Activated T-cell treated with anti-CD3 and anti-CD28 coated beads for 4 hours (primary cell): ENCODE data around the gene CIZ1.
"Not testable (repeated sequence)": the region's sequence is repeated elsewhere in the genome, so short reads cannot be mapped to it uniquely, and the experiment has no call there.

Source experiments
- DNase-seq: peaks from one replicate; pipeline ENCODE4 v3.0.0-alpha.2; 2020

Gene CIZ1

DNA sequence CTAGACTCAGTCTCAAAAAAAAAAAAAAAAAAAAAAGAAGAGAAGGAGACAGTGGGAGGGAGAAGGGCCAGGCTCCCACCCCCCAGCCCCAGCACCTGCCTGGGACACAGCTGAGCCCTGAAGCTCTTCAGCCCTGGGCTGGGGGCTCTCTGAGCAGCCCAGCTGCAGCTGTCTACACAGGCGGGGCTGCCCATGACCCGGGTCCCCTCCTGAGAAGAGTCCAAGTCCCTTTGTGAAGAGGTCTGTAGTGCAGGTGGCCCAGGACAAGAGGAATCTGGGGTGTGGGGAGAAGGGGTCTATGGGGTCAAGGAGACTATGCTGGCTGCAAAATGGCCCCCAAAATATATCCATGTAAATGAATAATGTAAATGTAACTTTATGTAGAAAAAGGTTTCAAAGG, 48.8 kb downstream of the CIZ1 start:
- DNase-seq = no peak

DNA sequence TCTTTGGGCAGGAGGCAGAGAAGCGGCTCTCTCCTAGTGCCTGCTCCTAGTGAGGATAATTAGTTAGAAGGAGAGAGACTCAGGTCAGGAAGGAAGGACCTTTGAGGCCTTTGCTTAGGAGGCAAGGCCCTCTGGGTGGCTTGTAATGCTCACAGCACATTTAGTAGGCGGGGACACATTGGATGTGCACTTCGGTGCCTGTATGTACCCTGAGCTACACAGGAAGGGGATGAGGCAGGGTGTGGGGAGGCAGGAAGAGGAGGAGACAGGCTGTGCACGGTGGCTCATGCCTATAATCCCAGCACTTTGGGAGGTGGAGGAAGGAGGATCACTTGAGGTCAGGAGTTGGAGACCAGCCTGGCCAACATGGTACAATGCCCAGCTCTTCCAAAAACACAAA, 49.3 kb downstream of the CIZ1 start:
- DNase-seq = no peak

DNA sequence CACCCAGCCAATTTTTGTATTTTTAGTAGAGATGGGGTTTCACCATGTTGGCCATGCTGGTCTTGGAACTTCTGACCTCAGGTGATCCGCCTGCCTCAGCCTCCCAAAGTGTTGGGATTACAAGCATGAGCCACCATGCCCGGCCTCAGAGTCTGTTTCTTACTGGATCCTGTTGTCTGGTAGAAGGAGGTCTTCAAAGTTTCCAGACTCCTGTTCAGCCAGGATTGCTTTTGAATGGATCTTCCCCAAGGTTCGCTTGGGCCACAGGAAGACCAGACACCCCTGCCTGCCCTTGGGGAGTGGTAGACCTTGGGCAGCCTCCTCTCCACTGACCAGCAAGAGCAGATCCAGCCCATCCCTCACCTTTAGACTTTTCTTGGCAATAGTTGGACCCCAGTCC, 49.8 kb downstream of the CIZ1 start:
- no peak for DNase-seq

DNA sequence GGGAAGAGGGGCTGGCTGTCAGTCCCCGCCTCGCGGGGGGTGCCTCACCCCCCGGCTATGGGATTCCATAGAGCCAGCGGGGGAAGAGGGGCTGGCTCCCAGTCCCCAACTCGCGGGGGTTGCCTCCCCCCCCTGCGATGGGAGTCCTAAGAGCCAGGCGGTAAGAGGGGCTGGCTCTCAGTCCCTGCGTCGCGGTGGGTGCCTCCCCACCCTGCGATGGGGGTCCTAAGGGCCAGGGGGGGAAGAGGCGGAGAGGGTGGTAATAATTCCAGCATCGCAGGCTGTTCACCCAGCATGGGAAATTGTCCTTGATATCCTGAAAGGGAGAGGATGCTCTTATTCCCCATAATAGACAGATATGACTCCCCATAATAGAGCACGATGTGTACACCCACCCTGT, 51.8 kb downstream of the CIZ1 start:
- no peak for DNase-seq

DNA sequence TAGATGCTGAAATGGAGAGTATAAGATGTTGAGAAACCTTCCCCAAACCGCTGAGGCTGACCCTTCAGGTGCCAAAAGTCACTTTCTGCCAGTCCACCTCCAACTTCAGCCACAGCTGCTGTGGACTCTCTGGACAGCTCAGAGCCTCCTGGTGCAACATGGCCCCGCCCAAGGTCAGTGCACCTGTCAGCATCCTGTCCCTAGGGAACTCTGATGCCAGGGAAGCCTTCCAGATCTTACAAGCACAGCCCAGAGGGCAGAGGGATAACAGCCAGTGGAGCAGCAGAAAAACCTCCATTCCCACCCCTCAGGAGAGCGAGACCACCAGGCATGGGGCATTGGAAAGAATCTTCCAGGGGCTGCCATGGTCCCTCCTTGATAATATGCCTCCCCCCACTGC, 53.4 kb downstream of the CIZ1 start:
- DNase-seq = no peak

DNA sequence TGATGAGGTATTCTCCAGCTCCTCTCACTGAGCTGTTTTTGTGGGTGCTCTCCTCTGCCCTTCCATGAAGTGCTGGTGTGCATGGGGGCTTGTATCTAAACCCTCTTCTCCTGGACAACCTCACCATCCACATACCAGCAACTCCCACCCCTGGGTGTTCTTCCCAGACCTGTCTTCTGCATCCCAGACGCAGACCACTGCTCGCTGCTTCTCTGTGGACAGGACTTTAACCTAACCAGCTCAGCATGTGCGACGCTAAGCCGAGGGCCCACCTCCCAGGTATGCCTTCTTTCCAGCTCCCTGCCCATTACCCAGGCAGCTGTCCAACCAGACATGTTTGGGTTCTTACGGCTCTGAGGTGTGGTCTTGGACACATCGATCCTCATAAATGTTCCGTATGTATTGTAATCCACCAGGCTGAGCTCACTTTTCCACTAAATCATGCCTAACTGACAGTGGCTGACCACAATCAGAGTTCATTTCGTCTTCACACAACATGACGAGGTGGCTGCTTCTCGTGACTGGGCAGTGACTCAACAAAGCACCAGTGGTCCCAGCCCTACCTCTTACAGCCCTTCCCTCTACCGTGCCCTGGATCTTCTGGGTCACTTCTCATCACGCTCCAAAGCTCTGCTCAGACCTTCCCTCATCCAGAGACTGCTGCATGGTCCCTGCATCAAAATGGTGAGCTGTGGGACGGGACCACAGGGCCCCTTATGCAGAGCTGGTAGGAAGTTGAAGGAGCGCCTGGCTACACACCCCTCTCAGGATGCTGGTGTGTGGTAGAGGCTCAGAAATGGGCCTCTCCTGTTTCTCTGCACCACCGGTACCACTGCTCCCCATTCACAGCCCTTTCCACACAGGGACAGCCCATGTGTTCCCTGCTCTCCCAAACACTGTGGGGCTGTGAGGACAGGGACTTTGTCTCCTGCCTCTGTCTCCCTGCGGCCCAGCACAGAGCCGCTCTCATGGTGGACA, 54.3 kb downstream of the CIZ1 start:
- DNase-seq = no peak

DNA sequence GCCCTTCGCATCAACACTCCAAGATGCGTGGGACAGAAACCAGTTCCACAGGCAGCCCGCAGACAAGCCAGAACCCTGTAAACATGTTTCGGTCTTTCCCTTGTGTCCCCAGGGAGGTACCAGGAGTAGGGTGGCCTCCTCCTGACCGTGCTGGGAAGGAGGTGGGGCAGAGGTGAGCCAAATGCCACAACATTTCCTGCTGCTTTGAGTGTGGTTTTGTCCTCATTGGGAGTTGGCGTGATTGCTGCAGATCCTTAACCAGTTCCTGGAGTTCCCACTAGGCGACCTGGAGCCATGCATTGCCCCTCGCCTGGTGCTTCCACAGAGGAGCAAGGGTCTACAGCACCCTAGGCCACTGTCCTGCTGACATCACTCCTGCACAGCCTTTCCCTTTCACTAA, 55.8 kb downstream of the CIZ1 start:
- DNase-seq = not testable (repeated sequence)

DNA sequence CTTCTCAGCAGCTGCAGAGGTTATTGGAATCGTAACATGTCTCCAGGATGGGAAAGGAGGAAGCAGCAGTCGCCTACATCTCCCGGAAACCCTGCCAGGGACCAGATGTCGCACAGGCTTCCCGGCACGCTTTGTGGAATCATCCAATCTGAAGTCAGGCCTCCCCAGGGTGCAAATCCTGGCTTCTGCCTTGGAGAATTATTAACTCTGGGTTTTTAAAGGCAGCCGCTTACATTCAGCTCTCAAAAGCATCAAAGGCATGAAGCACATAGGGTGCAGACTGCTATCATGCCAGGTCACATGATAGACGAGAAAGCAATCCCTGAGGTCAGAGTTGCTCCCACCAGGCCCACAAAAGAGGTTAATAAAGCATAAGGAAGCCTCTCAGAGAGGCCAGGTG, 59.2 kb downstream of the CIZ1 start:
- not testable (repeated sequence) for DNase-seq

DNA sequence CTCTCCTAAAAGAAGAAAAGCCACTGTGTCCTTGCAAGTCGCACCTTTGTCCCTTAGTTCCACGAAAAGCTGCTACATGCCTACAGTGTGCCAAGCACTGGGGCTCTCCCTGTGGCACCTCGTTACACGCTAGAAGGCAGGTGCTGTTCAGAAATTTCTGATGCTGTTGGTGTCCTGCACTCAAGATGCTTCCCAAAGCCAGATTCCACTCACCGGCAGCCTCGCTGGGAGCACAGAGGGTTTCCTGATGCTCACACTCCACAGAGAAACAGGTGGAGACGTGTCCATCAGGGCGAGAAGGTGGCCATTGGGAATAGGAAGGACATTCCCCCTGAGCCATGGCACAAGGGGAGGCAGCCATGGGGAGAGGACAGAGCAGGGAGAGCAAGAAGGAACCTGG, 60.0 kb downstream of the CIZ1 start:
- not testable (repeated sequence) for DNase-seq

DNA sequence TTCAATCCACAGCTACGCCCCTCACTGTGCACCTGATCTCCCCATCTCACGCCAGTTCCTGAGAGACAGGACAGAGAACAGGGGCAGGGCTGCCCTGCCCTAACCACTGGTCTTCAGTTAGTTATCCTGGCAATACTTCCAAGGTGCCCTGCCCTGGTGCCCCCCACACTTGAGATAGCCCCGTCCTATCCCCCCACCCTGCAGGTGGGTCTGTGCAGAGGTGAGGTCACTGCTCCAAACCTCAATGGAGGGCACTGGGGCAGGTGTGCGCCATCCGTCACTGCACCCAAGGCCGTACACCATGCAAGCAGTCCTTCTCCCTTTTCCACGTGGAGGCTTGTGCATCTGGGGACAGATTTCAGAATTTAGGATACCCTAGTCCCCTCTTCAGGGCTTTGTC, 60.7 kb downstream of the CIZ1 start:
- not testable (repeated sequence) for DNase-seq

DNA sequence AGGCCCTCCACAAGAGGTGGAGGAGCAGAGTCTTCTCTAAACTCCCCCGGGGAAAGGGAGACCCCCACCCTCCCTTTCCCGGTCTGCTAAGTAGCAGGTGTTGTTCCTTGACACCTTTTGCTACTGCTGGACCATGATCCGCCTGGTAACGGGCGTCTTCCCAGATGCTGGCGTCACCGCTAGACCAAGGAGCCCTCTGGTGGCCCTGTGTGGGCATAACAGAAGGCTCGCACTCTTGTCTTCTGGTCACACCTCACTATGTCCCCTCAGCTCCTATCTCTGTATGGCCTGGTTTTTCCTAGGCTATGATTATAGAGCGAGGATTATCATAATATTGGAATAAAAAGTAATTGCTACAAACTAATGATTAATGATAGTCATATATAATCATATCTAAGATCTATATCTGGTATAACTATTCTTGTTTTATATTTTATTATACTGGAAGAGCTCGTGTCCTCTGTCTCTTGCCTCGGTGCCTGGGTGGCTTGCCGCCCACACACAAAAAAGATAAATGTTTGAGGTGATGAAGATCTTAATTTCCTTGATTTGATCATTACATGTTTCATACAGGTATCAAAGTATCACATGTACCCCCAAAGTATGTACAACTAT, 61.3 kb downstream of the CIZ1 start:
- DNase-seq = peak; percentile 48

DNA sequence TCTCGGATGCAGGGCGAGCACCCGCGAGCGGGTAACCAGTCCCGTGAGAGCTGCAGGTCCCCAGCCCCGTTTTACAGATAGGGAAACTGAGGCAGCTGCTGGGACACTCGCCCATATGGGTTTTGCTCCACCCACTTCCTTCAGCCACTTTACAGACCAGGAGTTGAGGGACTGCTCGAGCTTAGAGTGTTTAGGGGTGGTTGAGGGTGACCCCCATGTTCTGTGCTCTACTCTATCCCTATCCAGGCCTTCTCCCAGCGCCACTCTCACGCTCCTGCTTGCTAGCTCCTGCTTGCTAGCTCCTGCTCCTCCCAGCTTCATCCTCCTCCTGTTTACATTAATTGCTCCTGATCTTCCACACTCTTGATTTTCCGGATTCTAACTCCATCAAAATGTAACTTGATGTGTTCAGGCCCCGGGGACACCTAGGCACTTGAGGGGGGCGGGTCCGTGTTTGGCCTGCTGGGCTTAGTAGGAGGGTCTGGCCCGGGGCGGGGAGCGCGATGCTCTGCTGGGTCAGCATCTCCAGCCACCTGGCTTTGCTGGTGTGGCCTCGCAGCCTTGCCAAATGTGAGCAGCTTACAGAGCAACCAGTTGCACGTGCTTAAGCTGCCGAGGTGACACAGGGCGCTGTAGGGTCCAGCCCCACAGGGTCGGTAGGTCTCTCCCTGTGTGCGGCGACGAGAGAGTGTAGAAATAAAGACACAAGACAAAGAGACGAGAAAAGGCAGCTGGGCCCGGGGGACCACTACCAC, 62.4 kb downstream of the CIZ1 start:
- DNase-seq = no peak

DNA sequence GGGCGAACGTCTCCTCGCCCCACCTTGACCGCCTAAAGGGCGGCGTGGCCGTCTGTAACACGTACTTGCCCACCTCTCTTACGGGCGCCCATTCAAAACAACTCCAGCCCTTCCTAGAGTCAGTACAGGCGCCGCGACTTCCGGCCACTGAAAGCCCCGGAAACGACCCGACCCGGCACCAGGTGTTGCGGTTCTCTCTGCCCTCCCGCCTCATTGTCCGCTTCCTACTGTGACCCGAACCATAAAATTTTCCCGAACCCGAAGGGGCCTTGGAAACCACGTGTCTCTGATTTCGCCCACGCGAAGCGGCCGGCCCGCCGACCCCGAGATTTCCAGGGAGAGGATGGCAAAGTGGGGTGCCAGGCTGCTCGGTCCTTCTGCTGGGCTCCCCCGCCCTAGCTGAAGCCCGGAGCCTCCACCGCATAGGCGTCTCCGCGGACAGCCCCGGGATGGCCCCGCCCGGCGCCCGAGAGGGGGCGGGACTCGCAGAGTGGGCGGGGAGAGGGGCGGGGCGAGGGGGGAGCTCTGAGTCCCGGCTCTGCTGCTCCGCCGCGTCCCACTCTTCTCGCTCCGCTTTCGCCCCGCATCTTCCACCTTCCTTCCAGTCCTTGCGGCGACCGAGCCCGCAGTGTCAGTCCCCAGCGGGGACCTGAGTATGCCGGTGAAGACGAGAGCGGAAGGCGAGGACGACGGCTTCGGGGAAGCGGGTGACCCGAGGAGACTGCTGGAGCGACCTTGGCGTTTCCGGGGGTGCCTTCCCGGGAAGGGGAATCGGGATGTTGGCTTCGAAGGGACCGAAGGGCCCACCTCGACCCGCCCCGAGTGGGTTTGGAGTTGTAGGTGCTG, 63.2 kb downstream of the CIZ1 start:
- peak; percentile 80 for DNase-seq

DNA sequence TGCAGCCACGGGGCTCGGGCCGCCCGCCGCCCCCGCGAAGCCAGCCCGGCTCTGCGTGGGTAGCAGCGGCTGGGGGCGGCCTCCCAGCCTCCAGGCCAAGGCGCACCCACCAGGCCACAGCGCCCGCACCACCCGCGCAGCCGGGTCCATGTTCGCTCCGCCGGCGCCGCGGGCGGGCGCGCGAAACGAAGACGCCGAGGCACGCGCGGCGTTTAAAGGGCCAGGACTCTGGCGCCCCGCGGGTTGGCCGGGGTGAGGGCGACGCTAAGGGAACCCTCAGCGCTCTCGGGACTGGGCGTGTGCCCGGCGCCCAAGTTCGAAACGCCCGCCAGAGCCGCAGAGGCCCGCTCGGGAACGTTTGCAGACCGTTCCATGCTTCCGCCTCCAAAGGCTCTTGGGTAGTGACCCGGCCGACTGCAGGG, 63.8 kb downstream of the CIZ1 start, which contains the start of gene PTGES2:
Gene PTGES2, minus strand, starts transcription at position 162 of the 422 bp plus-strand sequence. Its CDS starts 12 bp downstream, at position 150.
- peak; percentile 71 for DNase-seq

DNA sequence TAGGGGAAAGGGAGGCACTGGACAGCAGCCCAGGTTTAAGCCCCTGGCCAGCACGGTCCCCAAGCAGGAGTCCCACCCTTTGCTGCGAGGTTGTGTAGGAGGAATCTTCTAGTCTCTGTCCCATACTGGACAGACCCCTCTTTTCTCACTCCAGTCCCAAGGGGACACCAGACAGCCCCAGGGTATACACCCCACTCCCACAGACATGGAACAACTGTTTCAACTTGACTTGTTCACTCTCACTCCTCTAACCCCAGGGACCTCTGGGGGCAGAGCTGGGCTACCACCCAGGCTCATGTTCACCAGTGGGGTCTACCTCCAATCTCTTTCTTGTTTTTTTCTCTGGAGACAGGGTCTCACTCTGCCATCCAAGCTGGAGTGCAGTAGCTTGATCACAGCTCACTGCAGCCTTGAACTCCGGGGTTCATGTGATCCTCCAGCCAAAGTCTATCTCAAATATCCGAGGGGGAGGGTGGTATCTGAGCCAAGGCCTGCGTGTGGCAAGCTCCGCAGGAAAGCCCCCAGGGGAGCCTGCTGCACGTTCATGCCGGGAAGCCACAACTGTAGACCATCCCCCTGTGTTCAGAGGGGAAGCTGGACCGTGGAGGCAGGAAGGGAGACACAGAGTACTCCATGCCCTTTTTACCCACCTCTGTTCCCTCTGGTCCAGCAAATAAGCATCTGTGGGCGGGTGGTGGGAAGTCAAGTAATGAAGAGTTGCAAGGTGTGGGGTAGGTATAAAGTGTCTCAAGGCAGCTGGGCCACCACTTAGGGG, 65.6 kb downstream of the CIZ1 start:
- no peak for DNase-seq

DNA sequence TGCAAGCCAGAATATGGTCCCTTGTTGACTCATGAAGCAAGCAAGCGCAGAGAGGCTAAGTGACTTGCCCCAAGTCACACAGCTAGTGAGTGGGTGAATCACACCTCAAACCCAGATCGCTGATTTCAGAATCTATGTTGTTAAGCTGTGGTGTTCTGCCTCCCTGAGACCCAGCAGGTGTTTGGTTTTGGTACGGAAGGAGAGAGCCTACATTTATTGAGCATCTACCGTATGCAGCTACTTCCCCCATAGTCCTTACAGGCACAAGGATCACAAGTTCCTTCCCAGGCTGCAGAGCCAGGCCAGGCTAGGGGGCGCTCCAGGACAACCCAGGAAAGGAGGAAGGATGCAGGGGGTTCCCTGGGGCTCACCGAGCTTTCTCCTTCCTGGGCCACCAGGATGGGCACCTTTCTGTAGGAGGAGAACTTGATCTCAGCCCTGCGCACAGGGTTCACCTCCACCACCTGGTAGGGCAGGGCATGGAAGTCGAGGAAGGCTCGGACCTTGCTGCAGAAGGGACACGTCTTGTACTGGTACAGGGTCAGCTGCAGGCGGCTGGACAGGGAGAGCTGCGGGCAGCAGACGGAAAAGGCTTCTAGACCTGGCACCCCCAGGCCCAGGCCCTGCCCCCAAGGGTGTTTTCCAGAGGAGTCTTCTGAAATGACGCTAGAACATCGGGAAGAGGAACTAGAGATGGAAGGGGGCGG, 66.3 kb downstream of the CIZ1 start:
- no peak for DNase-seq

DNA sequence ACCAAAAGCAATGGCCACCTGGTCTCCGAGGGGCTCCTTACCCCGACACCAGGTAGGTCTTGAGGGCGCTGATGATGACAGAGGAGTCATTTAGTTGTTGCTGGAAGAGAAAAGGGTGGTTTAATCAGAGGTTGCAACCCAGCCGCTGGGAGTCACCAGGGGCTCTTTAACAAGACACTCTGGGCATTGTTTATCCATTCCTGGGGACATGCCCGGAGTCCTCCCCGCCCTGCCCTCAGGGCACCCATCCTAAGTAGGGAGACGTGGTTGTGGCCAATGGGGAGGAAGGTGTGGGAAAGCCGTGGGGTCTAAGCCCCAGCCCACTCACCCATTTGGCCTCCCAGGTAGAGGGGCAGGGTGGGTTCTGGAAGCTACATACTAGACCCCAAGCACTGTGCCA, 66.9 kb downstream of the CIZ1 start:
- no peak for DNase-seq

DNA sequence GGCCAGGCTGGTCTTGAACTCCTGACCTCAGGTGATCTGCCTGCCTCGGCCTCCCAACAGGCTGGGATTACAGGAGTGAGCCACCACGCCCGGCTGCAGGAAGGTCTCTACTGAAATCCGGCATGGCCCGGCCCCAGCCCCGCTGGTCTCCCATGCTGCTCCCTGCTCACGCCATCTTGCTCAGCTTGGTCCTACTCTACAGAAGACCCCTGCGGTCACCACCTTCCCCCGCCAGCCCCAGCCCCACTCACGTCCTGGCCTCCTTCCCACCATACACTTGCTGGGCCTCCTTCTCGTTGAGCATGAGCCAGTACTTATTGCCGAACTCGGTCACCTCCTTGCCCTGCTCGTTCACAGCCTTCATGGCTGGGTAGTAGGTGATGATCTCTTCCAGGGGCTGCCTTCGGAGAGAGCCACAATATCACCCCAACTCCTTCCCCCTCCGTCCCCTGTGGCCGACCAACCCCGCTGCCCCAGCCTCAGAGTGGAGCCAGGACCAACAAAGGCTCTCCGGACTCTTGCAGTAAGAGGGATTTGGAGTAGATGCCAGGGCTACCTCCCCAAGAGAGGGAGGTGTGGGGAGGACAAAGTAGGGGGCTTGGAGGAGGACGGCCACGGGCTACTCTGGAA, 67.8 kb downstream of the CIZ1 start:
- DNase-seq = no peak

DNA sequence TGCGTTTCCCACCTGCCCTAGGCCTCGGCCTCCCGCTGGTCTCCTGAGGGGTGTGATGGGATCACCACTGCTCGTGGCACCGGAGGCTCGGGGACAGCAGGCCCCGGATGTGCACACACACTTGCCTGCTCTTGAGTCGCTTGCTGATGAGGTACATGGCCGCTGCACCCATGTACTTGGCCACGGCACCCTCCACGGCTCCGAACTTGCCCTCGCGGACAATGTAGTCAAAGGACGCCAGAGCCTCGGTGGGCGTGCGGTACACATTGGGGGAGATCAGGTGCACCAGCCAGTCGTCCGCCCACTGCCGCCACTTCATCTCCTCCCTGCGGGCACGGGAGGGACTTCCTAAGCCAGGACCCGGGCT, 68.6 kb downstream of the CIZ1 start:
- no peak for DNase-seq
